Endodermal cell (in vitro differentiated cells): Measurements from ENCODE around the gene NRM. TPM values are rescaled to one million over a fixed set of nuclear protein-coding genes. Genes with fewer than 3 reads are reported as not detected.
A peak's percentile ranks its signal among the peaks of the same experiment; 100 is the strongest.
"Not testable (repeated sequence)": the region's sequence is repeated elsewhere in the genome, so short reads cannot be mapped to it uniquely, and the experiment has no call there.

ENCODE experiments used
- DNase-seq: peaks from one replicate; pipeline ENCODE4 v3.0.0-alpha.2; 2017
- H3K27ac ChIP-seq: 2 replicates; pipeline ENCODE4 v1.5.1; 2013; ENCODE audit warnings: mild to moderate bottlenecking, low read depth, low read length, moderate library complexity
- H3K27me3 ChIP-seq: 2 replicates; pipeline ENCODE4 v1.6.1; 2013; ENCODE audit warnings: mild to moderate bottlenecking, low read length, moderate library complexity; ENCODE audit not compliant: insufficient read depth, control insufficient read depth, poor library complexity, severe bottlenecking
- H3K36me3 ChIP-seq: 2 replicates; pipeline ENCODE4 v1.7.0; 2013; ENCODE audit warnings: mild to moderate bottlenecking, low read length, moderate library complexity; ENCODE audit not compliant: control insufficient read depth, insufficient read depth
- H3K4me1 ChIP-seq: one replicate; pipeline ENCODE4 v1.7.0; 2013; ENCODE audit warnings: low read length; ENCODE audit not compliant: control insufficient read depth, insufficient read depth
- H3K4me3 ChIP-seq: 2 replicates; pipeline ENCODE4 v1.5.1; 2013; ENCODE audit warnings: mild to moderate bottlenecking, low read length, moderate library complexity
- H3K9ac ChIP-seq: 2 replicates; pipeline ENCODE4 v1.6.1; 2013; ENCODE audit warnings: mild to moderate bottlenecking, low read length, moderate library complexity; ENCODE audit not compliant: poor library complexity, severe bottlenecking; ENCODE audit errors: extremely low read depth
- H3K9me3 ChIP-seq: 2 replicates; pipeline ENCODE4 v1.6.1; 2013; ENCODE audit warnings: mild to moderate bottlenecking, low read length, moderate library complexity; ENCODE audit not compliant: control insufficient read depth
- H3K27ac Mint-ChIP-seq: 2 replicates; pipeline ENCODE4 v1.8.0; 2020; ENCODE audit warnings: mixed read lengths
- H3K27me3 Mint-ChIP-seq: 2 replicates; pipeline ENCODE4 v1.8.0; 2021; ENCODE audit warnings: mild to moderate bottlenecking, mixed read lengths; ENCODE audit not compliant: insufficient read depth
- H3K36me3 Mint-ChIP-seq: 2 replicates; pipeline ENCODE4 v1.8.0; 2020; ENCODE audit warnings: low read depth, mixed read lengths
- H3K4me1 Mint-ChIP-seq: 2 replicates; pipeline ENCODE4 v1.8.0; 2020; ENCODE audit warnings: mixed read lengths
- H3K4me3 Mint-ChIP-seq: 2 replicates; pipeline ENCODE4 v1.8.0; 2020; ENCODE audit warnings: mild to moderate bottlenecking, moderate library complexity, mixed read lengths
- H3K9me3 Mint-ChIP-seq: 2 replicates; pipeline ENCODE4 v1.8.0; 2020; ENCODE audit warnings: mild to moderate bottlenecking, mixed read lengths
- WGBS, 2 experiments: methylation state at CpG; one replicate each; pipeline versions ENCODE4 v1.1.5 to v1.1.7; 2013; ENCODE audit warnings: missing lambda C conversion rate in 2 of 2, mixed read lengths in 1 of 2; ENCODE audit not compliant: insufficient coverage in 1 of 2, insufficient read length in 1 of 2; 5-methylcytosine and 5-hydroxymethylcytosine counted together
- total RNA-seq, 2 donors: library from RNA; stranded (reverse); fragmentation: NEBNext Ultra II Directional in 1 of 2; extraction: Animal tissue kit (Norgen Biotek cat#: 25700) in 1 of 2; gene quantifications; 2 replicates in 1 of 2; 3 replicates in 1 of 2; pipeline ENCODE4 v1.2.1, GENCODE V29; 2021
- TF ChIP-seq, protein P1 (sequence below): fragments of 200-600 bp; sonication (generic); conservative IDR thresholded peaks from 2 replicates; pipeline ENCODE4 v1.5.0; 2021; ENCODE audit warnings: antibody characterized with exemption, mild to moderate bottlenecking

The NRM gene
- total RNA-seq, 2 donors from 2014 or later, result 37.1 TPM

DNA sequence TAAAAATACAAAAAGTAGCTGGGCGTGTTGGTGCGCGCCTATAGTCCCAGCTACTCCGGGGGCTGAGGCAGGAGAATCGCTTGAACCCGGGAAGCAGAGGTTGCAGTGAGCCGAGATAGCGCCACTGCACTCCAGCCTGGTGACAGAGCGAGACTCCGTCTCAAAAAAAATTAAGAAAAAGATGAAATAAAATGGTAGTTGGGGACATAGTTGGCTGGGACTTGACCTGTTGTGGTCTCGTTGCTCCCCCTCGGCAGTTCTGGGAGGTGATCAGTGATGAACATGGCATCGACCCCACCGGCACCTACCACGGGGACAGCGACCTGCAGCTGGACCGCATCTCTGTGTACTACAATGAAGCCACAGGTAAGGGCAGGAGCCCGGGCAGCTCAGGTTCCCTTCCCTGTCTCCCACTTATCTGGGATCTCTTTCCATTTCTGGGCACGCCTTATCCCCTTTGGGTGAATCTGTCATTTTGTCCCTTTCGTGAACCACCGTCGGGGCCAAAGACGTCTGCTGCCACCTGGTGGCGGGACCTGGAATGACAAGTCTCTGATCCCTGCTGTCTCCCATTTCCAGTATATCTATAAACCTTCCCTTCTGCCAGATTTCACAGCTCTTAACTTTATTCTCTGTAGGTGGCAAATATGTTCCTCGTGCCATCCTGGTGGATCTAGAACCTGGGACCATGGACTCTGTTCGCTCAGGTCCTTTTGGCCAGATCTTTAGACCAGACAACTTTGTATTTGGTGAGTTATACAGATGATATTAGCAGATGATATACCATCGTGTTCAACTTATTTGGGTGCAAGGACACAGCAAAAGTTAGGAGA, 31.7 kb upstream of the NRM start:
- Mint-ChIP-seq H3K27ac (peak overlapping the region; percentile 94), H3K27me3 (no peaks in the 10 kb centered on the region), H3K4me1 (peaks cover 30% of the 10 kb centered on the region), H3K36me3 (peaks cover 58% of the 10 kb centered on the region), H3K9me3 (no peaks in the 10 kb centered on the region), H3K4me3 (peak overlapping the region; percentile 99)
- no peaks in the 10 kb centered on the region for H3K9me3 ChIP-seq
- H3K9ac ChIP-seq, result peak overlapping the region; percentile 100
- no peaks in the 10 kb centered on the region for H3K4me1 ChIP-seq
- H3K4me3 ChIP-seq, result peak overlapping the region; percentile 99
- H3K36me3 ChIP-seq, result peaks cover 50% of the 10 kb centered on the region
- H3K27ac ChIP-seq, result peak overlapping the region; percentile 1
- H3K27me3 ChIP-seq, result no peaks in the 10 kb centered on the region
- peak; percentile 93 for DNase-seq
- TF ChIP-seq, protein P1, sequence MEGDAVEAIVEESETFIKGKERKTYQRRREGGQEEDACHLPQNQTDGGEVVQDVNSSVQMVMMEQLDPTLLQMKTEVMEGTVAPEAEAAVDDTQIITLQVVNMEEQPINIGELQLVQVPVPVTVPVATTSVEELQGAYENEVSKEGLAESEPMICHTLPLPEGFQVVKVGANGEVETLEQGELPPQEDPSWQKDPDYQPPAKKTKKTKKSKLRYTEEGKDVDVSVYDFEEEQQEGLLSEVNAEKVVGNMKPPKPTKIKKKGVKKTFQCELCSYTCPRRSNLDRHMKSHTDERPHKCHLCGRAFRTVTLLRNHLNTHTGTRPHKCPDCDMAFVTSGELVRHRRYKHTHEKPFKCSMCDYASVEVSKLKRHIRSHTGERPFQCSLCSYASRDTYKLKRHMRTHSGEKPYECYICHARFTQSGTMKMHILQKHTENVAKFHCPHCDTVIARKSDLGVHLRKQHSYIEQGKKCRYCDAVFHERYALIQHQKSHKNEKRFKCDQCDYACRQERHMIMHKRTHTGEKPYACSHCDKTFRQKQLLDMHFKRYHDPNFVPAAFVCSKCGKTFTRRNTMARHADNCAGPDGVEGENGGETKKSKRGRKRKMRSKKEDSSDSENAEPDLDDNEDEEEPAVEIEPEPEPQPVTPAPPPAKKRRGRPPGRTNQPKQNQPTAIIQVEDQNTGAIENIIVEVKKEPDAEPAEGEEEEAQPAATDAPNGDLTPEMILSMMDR, result peak; percentile 99
- WGBS, 2 experiments, result 20% methylated on average over 22 to 27 of the region's 27 CpGs

DNA sequence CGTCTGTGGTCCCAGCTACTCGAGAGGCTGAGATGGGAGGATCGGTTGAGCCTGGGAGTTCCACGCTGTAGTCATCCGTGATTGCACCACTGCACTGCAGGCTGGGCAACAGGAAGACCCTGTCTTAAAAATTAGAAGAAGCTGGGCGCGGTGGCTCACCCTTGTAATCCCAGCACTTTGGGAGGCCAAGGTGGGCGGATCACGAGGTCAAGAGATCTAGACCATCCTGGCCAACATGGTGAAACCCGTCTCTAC, 31.2 kb upstream of the NRM start:
- not testable (repeated sequence) for H3K9me3 Mint-ChIP-seq, H3K27me3 Mint-ChIP-seq, H3K27me3 ChIP-seq, DNase-seq, H3K9me3 ChIP-seq, H3K4me1 ChIP-seq
- H3K27ac ChIP-seq, result peak overlapping the region; percentile 92
- peak overlapping the region; percentile 94 for H3K27ac Mint-ChIP-seq
- H3K36me3 Mint-ChIP-seq, result peaks cover 55% of the 10 kb centered on the region
- peaks cover 50% of the 10 kb centered on the region for H3K36me3 ChIP-seq
- peak overlapping the region; percentile 100 for H3K9ac ChIP-seq
- peak overlapping the region; percentile 99 for H3K4me3 Mint-ChIP-seq
- peak overlapping the region; percentile 99 for H3K4me3 ChIP-seq
- H3K4me1 Mint-ChIP-seq, result peaks cover 31% of the 10 kb centered on the region
- WGBS, 2 experiments, result 2 to 7% methylated on average over 8 to 10 of the region's 10 CpGs

DNA sequence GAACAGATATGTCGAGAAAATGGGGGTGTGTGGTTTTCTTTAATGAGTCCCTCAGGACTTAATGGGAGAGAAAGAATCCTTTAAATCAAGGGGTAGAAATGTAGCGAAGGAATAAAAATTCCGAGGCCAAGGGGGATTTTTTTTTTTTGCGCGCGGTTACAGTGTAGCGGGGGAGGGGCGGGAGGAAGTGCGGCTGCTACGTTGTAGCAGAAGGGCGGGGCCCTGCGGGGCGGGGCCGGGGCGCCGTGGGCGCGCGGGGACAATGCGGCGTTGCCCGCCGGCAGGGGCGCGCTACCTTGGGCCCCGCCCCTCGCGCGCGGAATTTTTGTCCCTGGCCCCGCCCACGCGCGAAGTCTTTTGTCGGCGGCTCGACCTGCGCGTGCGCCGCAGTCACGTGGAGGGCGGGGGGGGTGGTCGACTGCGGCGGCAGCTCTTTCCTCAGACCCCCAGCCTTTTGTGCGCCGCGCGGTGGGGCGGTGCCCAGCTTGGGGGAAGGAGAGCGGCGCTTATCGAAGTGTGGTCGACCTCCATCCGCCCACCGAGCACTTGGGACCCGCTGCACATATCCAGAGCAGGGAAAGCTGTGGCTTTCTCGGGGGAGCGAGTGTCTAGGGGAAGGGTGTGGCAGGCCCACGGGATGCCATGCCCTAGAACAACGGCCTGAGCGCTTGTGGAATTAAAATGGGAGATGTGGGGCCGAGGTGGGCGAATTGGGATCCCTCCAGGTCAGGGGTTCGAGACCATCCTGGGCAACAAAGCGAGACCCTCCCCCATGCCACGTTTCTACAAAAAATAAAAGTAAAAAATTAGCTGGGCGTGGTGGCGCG, 30.6 kb upstream of the NRM start:
- peak; percentile 92 for DNase-seq
- H3K27me3 Mint-ChIP-seq, result no peaks in the 10 kb centered on the region
- 0 to 1% methylated on average over 14 to 71 of the region's 71 CpGs for WGBS, 2 experiments
- Histone ChIP-seq H3K4me3 (peak overlapping the region; percentile 99), H3K9ac (peak overlapping the region; percentile 100), H3K27ac (peak overlapping the region; percentile 99), H3K4me1 (no peaks in the 10 kb centered on the region), H3K27me3 (no peaks in the 10 kb centered on the region), H3K9me3 (no peaks in the 10 kb centered on the region), H3K36me3 (peaks cover 50% of the 10 kb centered on the region)
- H3K4me3 Mint-ChIP-seq, result peak overlapping the region; percentile 99
- TF ChIP-seq, protein P1, result peak; percentile 73
- H3K27ac Mint-ChIP-seq, result peak overlapping the region; percentile 99
- H3K36me3 Mint-ChIP-seq, result peaks cover 52% of the 10 kb centered on the region
- peaks cover 34% of the 10 kb centered on the region for H3K4me1 Mint-ChIP-seq
- no peaks in the 10 kb centered on the region for H3K9me3 Mint-ChIP-seq
